ENCODE measurements around the gene CACNA2D2. TPM values are rescaled to one million over a fixed set of nuclear protein-coding genes. Genes with fewer than 3 reads are reported as not detected.
A peak's percentile ranks its signal among the peaks of the same experiment; 100 is the strongest.

Gene CACNA2D2
- total RNA-seq, 2 donors from 2014 or later: 1.3 TPM

GRCh38 chr3:50454481-50455070 is 48.9 kb downstream of the CACNA2D2 start:
- no peaks in the 10 kb centered on the region for H3K4me1 ChIP-seq
- ATAC-seq (no peak), DNase-seq (no peak)
- intact Hi-C loops (cut with DNase I): no loop called here
- H3K4me3 ChIP-seq: no peak overlapping the region
- H3K27ac ChIP-seq: no peak overlapping the region
- TF ChIP-seq CTCF (IDR thresholded peaks at IDR 0.05) (no peak), POLR2A (IDR thresholded peaks at IDR 0.05) (no peak)
- 75 to 87% methylated on average over 9 to 10 of the region's 10 CpGs for WGBS, 2 donors
- no peaks in the 10 kb centered on the region for H3K9me3 ChIP-seq
- no peaks in the 10 kb centered on the region for H3K36me3 ChIP-seq (replicated peaks in 1 of 2; ENCODE audit: insufficient read depth in 1 of 2, low read depth in 2 of 2)
- H3K27me3 ChIP-seq: no peaks in the 10 kb centered on the region

DNA sequence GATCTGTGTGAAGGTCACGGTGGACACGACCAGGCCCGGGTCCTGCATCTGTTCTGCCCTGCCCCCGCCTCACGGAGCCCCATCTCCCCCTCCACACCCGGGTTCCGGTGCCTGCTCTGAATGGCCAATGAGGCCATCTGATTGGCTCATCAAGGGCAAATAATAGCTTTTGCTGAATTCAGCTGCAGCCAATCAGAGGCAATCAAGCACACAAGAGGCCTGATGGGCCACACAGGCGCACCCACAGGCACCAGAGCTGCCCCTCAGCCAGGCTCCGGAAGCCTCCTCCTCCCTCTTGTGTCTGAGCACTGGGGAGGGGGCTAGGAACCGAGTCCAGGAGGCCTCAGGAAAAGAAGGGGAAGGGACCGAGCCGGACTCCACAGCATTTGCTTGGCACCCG is 49.5 kb downstream of the CACNA2D2 start:
- no peak overlapping the region for H3K27ac ChIP-seq
- TF ChIP-seq POLR2A (IDR thresholded peaks at IDR 0.05) (no peak), CTCF (IDR thresholded peaks at IDR 0.05) (no peak)
- 68 to 80% methylated on average over 10 to 12 of the region's 13 CpGs for WGBS, 2 donors
- DNase-seq (no peak), ATAC-seq (no peak)
- intact Hi-C loops (cut with DNase I): no loop called here
- H3K9me3 ChIP-seq: no peaks in the 10 kb centered on the region
- no peak overlapping the region for H3K4me3 ChIP-seq
- H3K36me3 ChIP-seq (replicated peaks in 1 of 2; ENCODE audit: insufficient read depth in 1 of 2, low read depth in 2 of 2): no peaks in the 10 kb centered on the region
- H3K27me3 ChIP-seq: no peaks in the 10 kb centered on the region
- no peaks in the 10 kb centered on the region for H3K4me1 ChIP-seq

GRCh38 chr3:50450209-50450921 is 53.1 kb downstream of the CACNA2D2 start:
- no peaks in the 10 kb centered on the region for H3K36me3 ChIP-seq (replicated peaks in 1 of 2; ENCODE audit: insufficient read depth in 1 of 2, low read depth in 2 of 2)
- H3K4me1 ChIP-seq: peaks cover 10% of the 10 kb centered on the region
- TF ChIP-seq CTCF (IDR thresholded peaks at IDR 0.05): no peak
- TF ChIP-seq POLR2A (IDR thresholded peaks at IDR 0.05): no peak
- DNase-seq: peak; percentile 32 to 73 (median 50)
- WGBS, 2 donors: 65 to 74% methylated on average over 23 to 29 of the region's 29 CpGs
- H3K27ac ChIP-seq: peak overlapping the region in 2 of 4 donors; percentile 48 to 51
- H3K4me3 ChIP-seq: no peak overlapping the region
- intact Hi-C loops (cut with DNase I): no loop called here
- no peaks in the 10 kb centered on the region for H3K9me3 ChIP-seq
- peak; percentile 16 for ATAC-seq
- H3K27me3 ChIP-seq: no peaks in the 10 kb centered on the region

DNA sequence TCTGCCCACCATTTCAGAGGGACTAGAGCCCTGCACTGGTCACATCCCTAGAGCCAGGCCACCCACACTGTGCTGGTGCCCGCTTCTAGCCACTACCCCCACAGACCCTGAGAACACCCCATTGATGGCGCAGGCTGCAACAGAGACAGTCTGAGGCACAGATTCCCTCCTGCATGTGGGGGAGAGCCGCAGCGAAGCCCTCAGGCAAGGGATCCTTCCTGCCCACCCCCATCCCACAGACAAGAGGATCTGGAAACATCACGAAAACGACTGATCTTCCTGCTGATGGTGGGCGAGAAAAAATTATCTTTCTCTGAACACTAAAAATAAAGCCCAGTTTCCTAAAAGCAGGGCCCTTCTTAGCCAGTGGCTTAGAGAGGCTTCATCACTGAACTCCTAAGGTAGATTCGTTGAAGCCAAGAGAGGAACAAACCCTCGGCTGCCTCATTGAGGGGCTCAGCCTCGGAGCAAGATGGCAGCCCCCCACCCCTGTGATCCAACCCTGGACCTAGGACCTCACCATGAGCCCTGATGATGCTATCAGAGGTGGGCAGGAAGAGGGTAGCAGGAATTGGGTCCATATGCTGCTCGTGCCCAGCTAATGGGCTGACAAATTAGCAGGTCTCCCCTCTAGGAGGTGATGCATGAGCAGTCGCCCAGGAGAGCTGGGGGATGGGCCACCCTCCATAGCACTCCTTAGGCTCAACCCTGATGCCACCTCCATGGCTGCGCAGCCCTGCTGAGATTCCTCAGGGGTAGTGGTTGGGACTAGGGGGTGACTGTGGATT is 54.5 kb downstream of the CACNA2D2 start:
- no peak overlapping the region for H3K27ac ChIP-seq
- H3K27me3 ChIP-seq: no peaks in the 10 kb centered on the region
- no peak overlapping the region for H3K4me3 ChIP-seq
- DNase-seq: no peak
- intact Hi-C loops (cut with DNase I): no loop called here
- no peaks in the 10 kb centered on the region for H3K36me3 ChIP-seq (replicated peaks in 1 of 2; ENCODE audit: insufficient read depth in 1 of 2, low read depth in 2 of 2)
- WGBS, 2 donors: 87 to 89% methylated on average over 11 to 13 of the region's 13 CpGs
- no peaks in the 10 kb centered on the region for H3K9me3 ChIP-seq
- no peak for TF ChIP-seq CTCF (IDR thresholded peaks at IDR 0.05)
- no peak for TF ChIP-seq POLR2A (IDR thresholded peaks at IDR 0.05)
- ATAC-seq: no peak
- H3K4me1 ChIP-seq: peaks cover 10% of the 10 kb centered on the region

Data from body of pancreas (tissue), 4 donors.